Right renal cortex interstitium (tissue), 3 donors: ENCODE data around the gene RNPEPL1. TPM values are rescaled to one million over a fixed set of nuclear protein-coding genes. Genes with fewer than 3 reads are reported as not detected.
"Not testable (repeated sequence)": the region's sequence is repeated elsewhere in the genome, so short reads cannot be mapped to it uniquely, and the experiment has no call there.

Experiments
- DNase-seq, 3 donors: peaks; one replicate each; pipeline ENCODE4 v3.0.0-alpha.2; 2013; ENCODE audit warnings: low read depth in 3 of 3, low spot score in 2 of 3
- polyA plus RNA-seq, 3 donors: library from polyadenylated mRNA; unstranded; fragments of 120-200 nt; gene quantifications; one replicate each; pipeline ENCODE4 v1.2.1, GENCODE V29; 2013; ENCODE audit not compliant: insufficient read length in 3 of 3

Gene RNPEPL1
- polyA plus RNA-seq, result 10 to 100 TPM; 21.0 to 27.7 (median 25.5) TPM

- no peak for DNase-seq
Measured at GRCh38 chr2:240567872-240568677, at the start of gene RNPEPL1. Gene RNPEPL1 (plus strand): TSS chr2:240568484. CDS start chr2:240568587, 103 bp downstream.

- DNase-seq, result no peak
Measured at GRCh38 chr2:240518981-240519380, 49.3 kb upstream of the RNPEPL1 start.

- no peak for DNase-seq
Measured at GRCh38 chr2:240519396-240520129, 48.7 kb upstream of the RNPEPL1 start.

- DNase-seq, result no peak
Measured at GRCh38 chr2:240520130-240520973, 47.9 kb upstream of the RNPEPL1 start.

- no peak for DNase-seq
Measured at GRCh38 chr2:240520974-240521350, 47.3 kb upstream of the RNPEPL1 start.

GRCh38 chr2:240521885-240522284, 46.4 kb upstream of the RNPEPL1 start:
- not testable (repeated sequence) for DNase-seq

- DNase-seq, result no peak
Measured at GRCh38 chr2:240522406-240522805, 45.9 kb upstream of the RNPEPL1 start.

GRCh38 chr2:240523451-240524281, 44.6 kb upstream of the RNPEPL1 start:
- no peak for DNase-seq

- no peak for DNase-seq
Measured at GRCh38 chr2:240524963-240525718, 43.1 kb upstream of the RNPEPL1 start.

GRCh38 chr2:240525802-240526201, 42.5 kb upstream of the RNPEPL1 start:
- no peak for DNase-seq

GRCh38 chr2:240526521-240526920, 41.8 kb upstream of the RNPEPL1 start:
- no peak for DNase-seq

- DNase-seq, result no peak
Measured at GRCh38 chr2:240527153-240527750, 41.0 kb upstream of the RNPEPL1 start.

GRCh38 chr2:240528406-240529040, 39.8 kb upstream of the RNPEPL1 start:
- no peak for DNase-seq

GRCh38 chr2:240529344-240529999, 38.8 kb upstream of the RNPEPL1 start:
- DNase-seq, result no peak

GRCh38 chr2:240530181-240530580, 38.1 kb upstream of the RNPEPL1 start:
- no peak for DNase-seq

- DNase-seq, result no peak
Measured at GRCh38 chr2:240531038-240531437, 37.2 kb upstream of the RNPEPL1 start.

GRCh38 chr2:240532031-240532775, 36.1 kb upstream of the RNPEPL1 start:
- no peak for DNase-seq
